Epithelial cell of prostate (primary cell): ENCODE results near the gene KRT24.
A peak's percentile ranks its signal among the peaks of the same experiment; 100 is the strongest.

Experiments used
- DNase-seq: peaks from one replicate; pipeline ENCODE4 v3.0.0-alpha.2; 2011; ENCODE audit warnings: low read depth, low spot score
- H3K27ac ChIP-seq: fragments of 450-650 bp; 2 replicates; pipeline ENCODE4 v1.5.1; 2017; ENCODE audit warnings: mild to moderate bottlenecking

Gene KRT24

GRCh38 chr17:40696651-40697072 is 6.9 kb downstream of the KRT24 start:
- DNase-seq = no peak
- H3K27ac ChIP-seq = peak overlapping the region; percentile 10

GRCh38 chr17:40695874-40696472 is 7.6 kb downstream of the KRT24 start:
- no peak for DNase-seq

GRCh38 chr17:40694584-40694983 is 9.0 kb downstream of the KRT24 start:
- DNase-seq = no peak
- no peak overlapping the region for H3K27ac ChIP-seq

More at GRCh38 chr17:40695874-40696472, 7.6 kb downstream of the KRT24 start:
- H3K27ac ChIP-seq = no peak overlapping the region

- DNase-seq = no peak
- no peak overlapping the region for H3K27ac ChIP-seq
Observed at GRCh38 chr17:40687106-40687505, 16.4 kb downstream of the KRT24 start.

- H3K27ac ChIP-seq = no peak overlapping the region
- DNase-seq = no peak
Observed at GRCh38 chr17:40686192-40686591, 17.4 kb downstream of the KRT24 start.

GRCh38 chr17:40680998-40681397 is 22.6 kb downstream of the KRT24 start:
- no peak overlapping the region for H3K27ac ChIP-seq
- DNase-seq = no peak

GRCh38 chr17:40679523-40679907 is 24.0 kb downstream of the KRT24 start:
- no peak for DNase-seq
- H3K27ac ChIP-seq = no peak overlapping the region

GRCh38 chr17:40678902-40679522 is 24.5 kb downstream of the KRT24 start:
- DNase-seq = no peak
- H3K27ac ChIP-seq = no peak overlapping the region

GRCh38 chr17:40675905-40676304 is 27.6 kb downstream of the KRT24 start:
- DNase-seq = no peak
- no peak overlapping the region for H3K27ac ChIP-seq

GRCh38 chr17:40672654-40673053 is 30.9 kb downstream of the KRT24 start:
- DNase-seq = no peak
- H3K27ac ChIP-seq = no peak overlapping the region

GRCh38 chr17:40671282-40671681 is 32.3 kb downstream of the KRT24 start:
- no peak for DNase-seq
- H3K27ac ChIP-seq = no peak overlapping the region

- no peak for DNase-seq
- no peak overlapping the region for H3K27ac ChIP-seq
Observed at GRCh38 chr17:40666331-40666730, 37.2 kb downstream of the KRT24 start.

- no peak within 1 kb of the TSS for H3K27ac ChIP-seq
- DNase-seq = no peak
Observed at GRCh38 chr17:40664582-40665333, 38.8 kb downstream of the KRT24 start, which contains the start of gene KRT222. Gene KRT222 (minus strand): TSS chr17:40665177. CDS start chr17:40665099, 78 bp downstream.

GRCh38 chr17:40663252-40663651 is 40.3 kb downstream of the KRT24 start:
- H3K27ac ChIP-seq = no peak overlapping the region
- DNase-seq = no peak

GRCh38 chr17:40659911-40660310 is 43.6 kb downstream of the KRT24 start:
- H3K27ac ChIP-seq = no peak overlapping the region
- no peak for DNase-seq

- H3K27ac ChIP-seq = no peak overlapping the region
- no peak for DNase-seq
Observed at GRCh38 chr17:40658396-40658795, 45.2 kb downstream of the KRT24 start.

- no peak overlapping the region for H3K27ac ChIP-seq
- no peak for DNase-seq
Observed at GRCh38 chr17:40651939-40652338, 51.6 kb downstream of the KRT24 start.

GRCh38 chr17:40648384-40648968 is 55.1 kb downstream of the KRT24 start:
- DNase-seq = no peak
- peak overlapping the region; percentile 87 for H3K27ac ChIP-seq
